ENCODE data around the gene CSNK1G1.

The CSNK1G1 gene

GRCh38 chr15:64153480-64154367 is 202.2 kb downstream of the CSNK1G1 start:
- peak; percentile 83 to 88 for DNase-seq (ENCODE audit: low read depth in 2 of 2)

GRCh38 chr15:64152507-64153387 is 203.2 kb downstream of the CSNK1G1 start:
- DNase-seq (ENCODE audit: low read depth in 2 of 2) = no peak

- no peak for DNase-seq (ENCODE audit: low read depth in 2 of 2)
Observed at GRCh38 chr15:64151727-64152506, 204.1 kb downstream of the CSNK1G1 start, which contains the start of gene SNX22. TSS of gene SNX22 (plus strand) at chr15:64151731. CDS start at chr15:64151776, 45 bp downstream.

- no peak for DNase-seq (ENCODE audit: low read depth in 2 of 2)
Observed at GRCh38 chr15:64149893-64150578, 205.9 kb downstream of the CSNK1G1 start.

- DNase-seq (ENCODE audit: low read depth in 2 of 2) = no peak
Observed at GRCh38 chr15:64149424-64149823, 206.5 kb downstream of the CSNK1G1 start.

GRCh38 chr15:64148581-64148980 is 207.4 kb downstream of the CSNK1G1 start:
- DNase-seq (ENCODE audit: low read depth in 2 of 2) = no peak

- no peak for DNase-seq (ENCODE audit: low read depth in 2 of 2)
Observed at GRCh38 chr15:64148168-64148567, 207.8 kb downstream of the CSNK1G1 start.

GRCh38 chr15:64146885-64147681 is 208.9 kb downstream of the CSNK1G1 start:
- no peak for DNase-seq (ENCODE audit: low read depth in 2 of 2)

GRCh38 chr15:64146520-64146884 is 209.5 kb downstream of the CSNK1G1 start:
- no peak for DNase-seq (ENCODE audit: low read depth in 2 of 2)

GRCh38 chr15:64146041-64146440 is 209.9 kb downstream of the CSNK1G1 start:
- DNase-seq (ENCODE audit: low read depth in 2 of 2) = no peak

GRCh38 chr15:64144565-64145281 is 211.2 kb downstream of the CSNK1G1 start:
- no peak for DNase-seq (ENCODE audit: low read depth in 2 of 2)

GRCh38 chr15:64144192-64144564 is 211.8 kb downstream of the CSNK1G1 start:
- DNase-seq (ENCODE audit: low read depth in 2 of 2) = no peak

- DNase-seq (ENCODE audit: low read depth in 2 of 2) = no peak
Observed at GRCh38 chr15:64143276-64143675, 212.7 kb downstream of the CSNK1G1 start.

- no peak for DNase-seq (ENCODE audit: low read depth in 2 of 2)
Observed at GRCh38 chr15:64141798-64142512, 214.0 kb downstream of the CSNK1G1 start.

GRCh38 chr15:64138331-64138941 is 217.5 kb downstream of the CSNK1G1 start:
- no peak for DNase-seq (ENCODE audit: low read depth in 2 of 2)

GRCh38 chr15:64137226-64137833 is 218.6 kb downstream of the CSNK1G1 start:
- no peak for DNase-seq (ENCODE audit: low read depth in 2 of 2)

GRCh38 chr15:64136347-64136746 is 219.6 kb downstream of the CSNK1G1 start:
- DNase-seq (ENCODE audit: low read depth in 2 of 2) = no peak

GRCh38 chr15:64134345-64134829 is 221.6 kb downstream of the CSNK1G1 start:
- DNase-seq (ENCODE audit: low read depth in 2 of 2) = no peak

All from stimulated activated CD8-positive, alpha-beta memory T cell treated with anti-CD3 and anti-CD28 coated beads, Interleukin-7, amount 100 ng/mL, for 1 hour (primary cell).